ENCODE data around the gene LTBP4. TPM values are rescaled to one million over a fixed set of nuclear protein-coding genes. Genes with fewer than 3 reads are reported as not detected.
"Not testable (repeated sequence)": the region's sequence is repeated elsewhere in the genome, so short reads cannot be mapped to it uniquely, and the experiment has no call there.

The LTBP4 gene
- total and polyA plus RNA-seq, 7 experiments from 2014 or later = 21.8 to 116 (median 106) TPM

GRCh38 chr19:40591724-40592123 lies 9.4 kb upstream of the LTBP4 start:
- H3K27me3 ChIP-seq (ENCODE audit: control insufficient read depth in 2 of 2, insufficient read depth in 2 of 2, low read length in 2 of 2); H3K9me3 Mint-ChIP-seq; DNase-seq; H3K4me3 ChIP-seq (ENCODE audit: low read length); H3K9me3 ChIP-seq (ENCODE audit: control insufficient read depth in 2 of 3, low read length in 3 of 3); ATAC-seq; H3K27ac ChIP-seq (ENCODE audit: low read depth, low read length); H3K4me1 ChIP-seq (ENCODE audit: control insufficient read depth in 2 of 2, insufficient read depth in 2 of 2, low read length in 2 of 2); intact Hi-C loops (cut with micrococcal nuclease); H3K4me3 Mint-ChIP-seq: not testable (repeated sequence)
- H3K27ac Mint-ChIP-seq = peak overlapping the region in 7 of 9 donors; percentile 32 to 65 (median 45)
- peaks cover 0 to 24% (median 0%) of the 10 kb centered on the region in 5 donors for H3K27me3 Mint-ChIP-seq
- peaks cover 0 to 41% (median 5%) of the 10 kb centered on the region in 3 experiments for H3K36me3 ChIP-seq (ENCODE audit: control insufficient read depth in 2 of 3, insufficient read depth in 3 of 3, low read length in 3 of 3)
- H3K36me3 Mint-ChIP-seq = peaks cover 4 to 21% (median 12%) of the 10 kb centered on the region in 5 donors
- CTCF ChIA-PET = interaction anchor here (0.6 to 0.9 kb wide), 2 partner anchors 9 to 67 kb away, joined by 3 read pairs; partner anchors contain the start of gene LTBP4
- POLR2A ChIA-PET = interaction anchor here (0.6 to 1.7 kb wide), 3 partner anchors 9 to 150 kb away, joined by 3 to 6 read pairs (median 4); partner anchors contain the start of gene LTBP4
- H3K4me1 Mint-ChIP-seq = peaks cover 6 to 24% (median 14%) of the 10 kb centered on the region in 7 donors

GRCh38 chr19:40592170-40592569 lies 9.0 kb upstream of the LTBP4 start:
- Histone ChIP-seq H3K4me3 (ENCODE audit: low read length) (no peak overlapping the region), H3K4me1 (ENCODE audit: control insufficient read depth in 2 of 2, insufficient read depth in 2 of 2, low read length in 2 of 2) (peaks cover 5 to 8% of the 10 kb centered on the region in 2 donors), H3K36me3 (ENCODE audit: control insufficient read depth in 2 of 3, insufficient read depth in 3 of 3, low read length in 3 of 3) (peaks cover 0 to 37% (median 5%) of the 10 kb centered on the region in 3 experiments), H3K27me3 (ENCODE audit: control insufficient read depth in 2 of 2, insufficient read depth in 2 of 2, low read length in 2 of 2) (peaks cover 0 to 4% of the 10 kb centered on the region in 2 donors), H3K27ac (ENCODE audit: low read depth, low read length) (no peak overlapping the region), H3K9me3 (ENCODE audit: control insufficient read depth in 2 of 3, low read length in 3 of 3) (no peaks in the 10 kb centered on the region)
- intact Hi-C loops (cut with micrococcal nuclease) = no loop called here
- peaks cover 6 to 21% (median 11%) of the 10 kb centered on the region in 7 donors for H3K4me1 Mint-ChIP-seq
- H3K27me3 Mint-ChIP-seq = peaks cover 0 to 26% (median 0%) of the 10 kb centered on the region in 5 donors
- peaks cover 0 to 1% (median 0%) of the 10 kb centered on the region in 11 donors for H3K9me3 Mint-ChIP-seq
- CTCF ChIA-PET = interaction anchor here (0.9 kb wide), 1 partner anchor 9 kb away, joined by 3 read pairs; the partner anchor contains the start of gene LTBP4
- POLR2A ChIA-PET = interaction anchor here (0.6 to 1.7 kb wide), 3 partner anchors 9 to 150 kb away, joined by 3 to 6 read pairs (median 4); partner anchors contain the start of gene LTBP4
- no peak overlapping the region for H3K4me3 Mint-ChIP-seq
- ATAC-seq = peak; percentile 80
- DNase-seq = peak in 1 of 9 donors; percentile 37
- H3K27ac Mint-ChIP-seq = peak overlapping the region in 5 of 9 donors; percentile 10 to 65 (median 42)
- peaks cover 4 to 17% (median 11%) of the 10 kb centered on the region in 5 donors for H3K36me3 Mint-ChIP-seq

GRCh38 chr19:40594255-40594654 lies 6.9 kb upstream of the LTBP4 start:
- Histone ChIP-seq H3K9me3 (ENCODE audit: control insufficient read depth in 2 of 3, low read length in 3 of 3) (no peaks in the 10 kb centered on the region), H3K4me3 (ENCODE audit: low read length) (no peak overlapping the region), H3K4me1 (ENCODE audit: control insufficient read depth in 2 of 2, insufficient read depth in 2 of 2, low read length in 2 of 2) (peaks cover 17 to 19% of the 10 kb centered on the region in 2 donors), H3K27ac (ENCODE audit: low read depth, low read length) (no peak overlapping the region), H3K27me3 (ENCODE audit: control insufficient read depth in 2 of 2, insufficient read depth in 2 of 2, low read length in 2 of 2) (peaks cover 4 to 11% of the 10 kb centered on the region in 2 donors), H3K36me3 (ENCODE audit: control insufficient read depth in 2 of 3, insufficient read depth in 3 of 3, low read length in 3 of 3) (peaks cover 0 to 18% (median 0%) of the 10 kb centered on the region in 3 experiments)
- intact Hi-C loops (cut with micrococcal nuclease) = no loop called here
- ChIA-PET CTCF (interaction anchor here (0.8 to 2.1 kb wide), 2 partner anchors 9 to 53 kb away, joined by 3 to 6 read pairs; no protein-coding TSS in a partner anchor), POLR2A (interaction anchor here (0.7 to 1.4 kb wide), 3 partner anchors 9 to 16 kb away, joined by 3 to 6 read pairs (median 3); no protein-coding TSS in a partner anchor)
- DNase-seq (no peak), ATAC-seq (no peak)
- peaks cover 0 to 11% (median 8%) of the 10 kb centered on the region in 5 donors for H3K36me3 Mint-ChIP-seq
- peaks cover 11 to 44% (median 16%) of the 10 kb centered on the region in 5 donors for H3K27me3 Mint-ChIP-seq
- H3K4me1 Mint-ChIP-seq = peaks cover 14 to 29% (median 24%) of the 10 kb centered on the region in 7 donors
- peaks cover 0 to 3% (median 0%) of the 10 kb centered on the region in 11 donors for H3K9me3 Mint-ChIP-seq
- H3K27ac Mint-ChIP-seq = peak overlapping the region in 2 of 9 donors; percentile 49 to 70
- peak overlapping the region in 1 of 10 donors; percentile 24 for H3K4me3 Mint-ChIP-seq

- H3K9me3 ChIP-seq (ENCODE audit: control insufficient read depth in 2 of 3, low read length in 3 of 3) = no peaks in the 10 kb centered on the region
- H3K27ac Mint-ChIP-seq = peak overlapping the region in 1 of 9 donors; percentile 70
- CTCF ChIA-PET = interaction anchor here (0.8 to 2.1 kb wide), 3 partner anchors 9 to 54 kb away, joined by 3 to 6 read pairs (median 3); no protein-coding TSS in a partner anchor
- H3K27me3 ChIP-seq (ENCODE audit: control insufficient read depth in 2 of 2, insufficient read depth in 2 of 2, low read length in 2 of 2) = peaks cover 8 to 14% of the 10 kb centered on the region in 2 donors
- intact Hi-C loops (cut with micrococcal nuclease) = no loop called here
- H3K36me3 Mint-ChIP-seq = peaks cover 0 to 11% (median 7%) of the 10 kb centered on the region in 5 donors
- H3K4me3 Mint-ChIP-seq = peak overlapping the region in 2 of 10 donors; percentile 24 to 36
- peaks cover 21 to 22% of the 10 kb centered on the region in 2 donors for H3K4me1 ChIP-seq (ENCODE audit: control insufficient read depth in 2 of 2, insufficient read depth in 2 of 2, low read length in 2 of 2)
- peaks cover 0 to 3% (median 0%) of the 10 kb centered on the region in 11 donors for H3K9me3 Mint-ChIP-seq
- H3K4me3 ChIP-seq (ENCODE audit: low read length) = no peak overlapping the region
- H3K4me1 Mint-ChIP-seq = peaks cover 18 to 33% (median 28%) of the 10 kb centered on the region in 7 donors
- no peak overlapping the region for H3K27ac ChIP-seq (ENCODE audit: low read depth, low read length)
- ATAC-seq = no peak
- POLR2A ChIA-PET = interaction anchor here (0.7 to 1.4 kb wide), 3 partner anchors 8 to 16 kb away, joined by 3 to 6 read pairs (median 3); no protein-coding TSS in a partner anchor
- peaks cover 0 to 16% (median 0%) of the 10 kb centered on the region in 3 experiments for H3K36me3 ChIP-seq (ENCODE audit: control insufficient read depth in 2 of 3, insufficient read depth in 3 of 3, low read length in 3 of 3)
- H3K27me3 Mint-ChIP-seq = peaks cover 15 to 48% (median 20%) of the 10 kb centered on the region in 5 donors
- no peak for DNase-seq
These were observed 6.5 kb upstream of the LTBP4 start for GRCh38 chr19:40594657-40595091.

GRCh38 chr19:40596608-40597328 lies 4.4 kb upstream of the LTBP4 start:
- POLR2A ChIA-PET = interaction anchor here (0.6 to 1.0 kb wide), 2 partner anchors 9 to 51 kb away, joined by 3 read pairs; no protein-coding TSS in a partner anchor
- peaks cover 21 to 45% (median 39%) of the 10 kb centered on the region in 7 donors for H3K4me1 Mint-ChIP-seq
- peak overlapping the region in 3 of 10 donors; percentile 4 to 70 (median 53) for H3K4me3 Mint-ChIP-seq
- CTCF ChIA-PET = interaction anchor here (2.2 kb wide), 1 partner anchor 48 kb away, joined by 6 read pairs; no protein-coding TSS in a partner anchor
- intact Hi-C loops (cut with micrococcal nuclease) = no loop called here
- peaks cover 26 to 61% (median 30%) of the 10 kb centered on the region in 5 donors for H3K27me3 Mint-ChIP-seq
- ATAC-seq (no peak), DNase-seq (peak in 1 of 9 donors; percentile 59)
- H3K4me3 ChIP-seq (ENCODE audit: low read length) = no peak overlapping the region
- no peaks in the 10 kb centered on the region for H3K36me3 ChIP-seq (ENCODE audit: control insufficient read depth in 2 of 3, insufficient read depth in 3 of 3, low read length in 3 of 3)
- no peaks in the 10 kb centered on the region for H3K9me3 ChIP-seq (ENCODE audit: control insufficient read depth in 2 of 3, low read length in 3 of 3)
- H3K27me3 ChIP-seq (ENCODE audit: control insufficient read depth in 2 of 2, insufficient read depth in 2 of 2, low read length in 2 of 2) = peaks cover 17 to 23% of the 10 kb centered on the region in 2 donors
- H3K4me1 ChIP-seq (ENCODE audit: control insufficient read depth in 2 of 2, insufficient read depth in 2 of 2, low read length in 2 of 2) = peaks cover 33 to 37% of the 10 kb centered on the region in 2 donors
- no peak overlapping the region for H3K27ac Mint-ChIP-seq
- H3K27ac ChIP-seq (ENCODE audit: low read depth, low read length) = no peak overlapping the region
- H3K36me3 Mint-ChIP-seq = peaks cover 0 to 4% (median 4%) of the 10 kb centered on the region in 5 donors
- peaks cover 0 to 3% (median 0%) of the 10 kb centered on the region in 11 donors for H3K9me3 Mint-ChIP-seq

- Histone ChIP-seq H3K27ac (ENCODE audit: low read depth, low read length) (no peak overlapping the region), H3K4me3 (ENCODE audit: low read length) (no peak overlapping the region), H3K4me1 (ENCODE audit: control insufficient read depth in 2 of 2, insufficient read depth in 2 of 2, low read length in 2 of 2) (peaks cover 38 to 42% of the 10 kb centered on the region in 2 donors), H3K9me3 (ENCODE audit: control insufficient read depth in 2 of 3, low read length in 3 of 3) (no peaks in the 10 kb centered on the region), H3K36me3 (ENCODE audit: control insufficient read depth in 2 of 3, insufficient read depth in 3 of 3, low read length in 3 of 3) (no peaks in the 10 kb centered on the region), H3K27me3 (ENCODE audit: control insufficient read depth in 2 of 2, insufficient read depth in 2 of 2, low read length in 2 of 2) (peaks cover 17 to 25% of the 10 kb centered on the region in 2 donors)
- ChIA-PET POLR2A (interaction anchor here (0.6 kb wide), 1 partner anchor 8 kb away, joined by 3 read pairs; no protein-coding TSS in a partner anchor), CTCF (interaction anchor here (2.2 kb wide), 1 partner anchor 49 kb away, joined by 6 read pairs; no protein-coding TSS in a partner anchor)
- H3K27ac Mint-ChIP-seq = peak overlapping the region in 4 of 9 donors; percentile 7 to 72 (median 42)
- peaks cover 21 to 52% (median 43%) of the 10 kb centered on the region in 7 donors for H3K4me1 Mint-ChIP-seq
- no peak for ATAC-seq
- peaks cover 0 to 3% (median 0%) of the 10 kb centered on the region in 11 donors for H3K9me3 Mint-ChIP-seq
- peaks cover 29 to 65% (median 34%) of the 10 kb centered on the region in 5 donors for H3K27me3 Mint-ChIP-seq
- H3K4me3 Mint-ChIP-seq = peak overlapping the region; percentile 3 to 70 (median 38)
- no peak for DNase-seq
- peaks cover 0 to 1% (median 0%) of the 10 kb centered on the region in 5 donors for H3K36me3 Mint-ChIP-seq
- intact Hi-C loops (cut with micrococcal nuclease) = no loop called here
These were observed 3.8 kb upstream of the LTBP4 start for GRCh38 chr19:40597329-40597838.
